Hematopoietic multipotent progenitor cell treated with erythropoietin and hydrocortisone succinate and interleukin-3 and kit ligand, for 17 days (in vitro differentiated cells): Measurements from ENCODE around the gene PCK1.

ENCODE experiments used
- DNase-seq: peaks from one replicate; pipeline ENCODE4 v3.0.0-alpha.2; 2015; ENCODE audit warnings: low spot score

The PCK1 gene

DNA sequence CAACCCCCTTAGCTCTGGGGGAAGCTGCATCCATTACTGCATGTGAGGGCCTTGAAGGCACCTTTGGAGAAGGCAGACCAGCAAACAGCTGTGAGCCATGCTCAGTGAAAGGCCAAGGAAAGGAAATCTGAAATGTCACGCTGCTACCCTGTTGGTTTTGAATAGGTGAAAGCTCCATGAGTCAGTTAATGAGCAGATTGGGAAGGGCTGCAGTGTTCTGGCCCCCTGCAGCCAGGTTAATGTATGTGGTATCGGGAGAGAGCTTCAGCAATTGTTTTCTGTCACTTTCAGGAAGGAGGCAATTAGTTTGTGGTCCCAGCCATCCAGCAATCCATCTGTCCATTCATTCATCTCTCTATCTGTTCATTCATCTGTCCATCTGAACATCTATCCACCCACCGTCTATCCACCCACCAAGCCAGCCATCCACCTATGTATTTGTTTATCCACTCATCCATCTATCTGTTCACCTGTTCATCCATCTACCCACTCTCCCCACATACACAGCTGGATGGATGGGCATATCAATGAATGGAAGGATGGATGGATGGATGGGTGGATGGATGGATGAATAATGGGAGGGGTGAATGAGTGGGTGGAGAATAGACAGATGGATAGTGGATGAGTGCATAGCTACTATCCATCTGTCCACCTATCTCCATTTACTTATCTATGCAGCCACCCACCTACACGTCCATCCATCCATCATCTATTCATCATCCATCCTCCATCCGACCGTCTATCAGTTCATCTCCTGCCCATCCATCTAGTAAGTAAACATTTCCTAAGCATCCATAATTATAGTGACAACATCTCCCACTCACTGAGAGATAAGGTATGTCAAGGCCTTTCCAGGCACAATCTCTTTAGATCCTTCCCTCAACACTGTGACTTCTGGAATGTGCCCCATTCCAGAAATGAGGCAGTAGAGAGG is 16.0 kb downstream of the PCK1 start:
- no peak for DNase-seq

DNA sequence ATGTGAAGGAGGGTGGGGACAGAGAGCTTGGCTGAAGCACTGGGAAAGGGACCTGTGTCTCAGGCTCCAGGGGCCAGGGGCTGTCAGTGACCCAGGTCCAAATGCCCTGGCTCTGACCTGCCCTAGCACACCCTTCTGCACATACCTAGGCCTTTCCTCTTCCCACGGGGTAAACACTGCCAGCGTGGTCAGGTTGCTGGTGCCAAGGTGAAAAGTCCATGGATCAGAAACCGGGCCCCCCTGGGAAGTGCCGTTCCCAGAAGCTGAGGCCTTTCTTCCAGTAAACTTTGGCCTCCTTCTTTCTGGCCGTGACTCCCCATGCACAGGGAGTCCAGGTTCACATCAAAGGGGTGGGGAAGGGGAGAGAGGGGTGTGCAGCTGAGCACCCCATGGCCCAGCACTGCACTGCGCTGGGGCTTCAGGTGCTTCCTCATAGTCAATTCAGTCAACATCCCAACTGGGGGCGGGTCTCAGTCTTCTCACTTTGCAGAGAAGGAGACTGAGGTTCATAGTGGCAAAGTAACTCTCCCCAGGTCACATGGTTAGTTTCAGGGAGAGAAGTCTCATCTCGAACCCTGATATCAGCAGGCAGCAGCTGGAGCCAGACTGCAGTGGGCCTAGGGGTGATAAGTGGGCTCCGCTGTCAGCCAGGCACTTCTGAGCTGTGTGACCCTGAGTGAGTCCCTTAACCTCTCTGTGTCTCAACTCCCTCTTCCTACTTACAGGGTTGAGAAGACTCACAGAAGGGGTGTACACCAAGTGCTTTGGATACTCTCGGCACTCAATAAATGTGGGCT is 17.0 kb downstream of the PCK1 start:
- DNase-seq: peak; percentile 54

DNA sequence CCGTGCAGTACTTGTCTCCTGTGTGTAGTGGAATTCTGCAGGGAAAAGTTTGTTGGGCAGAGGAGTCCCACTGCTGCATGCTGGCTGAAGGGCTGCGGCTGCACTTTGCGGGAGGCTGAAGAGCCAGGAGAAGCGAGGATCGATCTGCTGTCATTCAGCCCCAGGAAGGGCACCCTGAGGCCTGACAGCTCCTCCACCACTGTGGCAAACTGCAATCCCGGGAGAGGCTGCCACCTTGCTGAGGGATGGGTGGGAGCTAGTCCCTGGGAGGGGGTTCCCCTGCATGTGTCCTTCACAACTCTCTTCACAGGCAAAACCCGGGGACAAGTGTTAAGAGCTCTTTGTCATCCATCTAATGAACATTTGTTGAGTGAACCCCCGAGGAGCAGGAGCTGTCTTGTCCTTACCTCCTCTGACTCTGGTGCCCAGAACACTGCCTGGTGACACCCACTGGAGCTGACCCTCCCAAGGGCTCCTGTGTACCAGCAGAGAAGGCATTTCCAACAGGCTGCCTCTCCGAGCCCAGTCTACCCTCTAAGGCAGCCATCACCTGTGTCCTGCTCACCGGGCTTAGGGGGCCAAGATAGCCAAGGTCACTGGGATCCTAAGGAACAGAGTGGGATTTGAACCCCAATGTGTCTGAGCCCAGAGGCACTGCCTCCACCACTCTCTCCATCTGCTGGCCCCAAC is 17.7 kb downstream of the PCK1 start:
- no peak for DNase-seq

DNA sequence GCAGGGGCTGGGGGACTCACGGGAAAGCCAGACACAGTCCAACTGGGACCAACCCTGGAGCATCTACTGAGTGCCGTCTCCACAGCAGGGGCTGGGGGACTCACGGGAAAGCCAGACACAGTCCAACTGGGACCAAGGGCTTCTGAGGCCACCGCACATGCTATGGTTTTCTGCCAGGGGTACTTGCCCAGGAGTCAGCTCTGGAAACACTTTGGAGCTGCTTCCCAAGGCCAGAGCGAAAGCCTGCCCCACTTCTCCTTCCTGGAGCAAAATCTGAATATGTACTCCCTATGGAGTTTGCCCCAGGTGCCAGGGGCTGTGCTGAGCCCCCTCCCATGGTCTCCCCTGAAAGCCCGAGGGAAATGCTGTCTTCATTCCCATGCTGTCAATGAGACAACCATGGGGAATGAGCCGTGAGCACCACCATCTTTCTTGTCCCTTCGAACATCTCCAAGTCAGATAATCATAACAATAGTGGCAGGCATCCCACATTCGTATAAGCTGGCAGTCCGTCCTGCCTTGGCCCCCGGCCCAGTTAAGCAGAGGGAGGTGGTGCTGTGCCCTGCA is 18.5 kb downstream of the PCK1 start:
- no peak for DNase-seq

DNA sequence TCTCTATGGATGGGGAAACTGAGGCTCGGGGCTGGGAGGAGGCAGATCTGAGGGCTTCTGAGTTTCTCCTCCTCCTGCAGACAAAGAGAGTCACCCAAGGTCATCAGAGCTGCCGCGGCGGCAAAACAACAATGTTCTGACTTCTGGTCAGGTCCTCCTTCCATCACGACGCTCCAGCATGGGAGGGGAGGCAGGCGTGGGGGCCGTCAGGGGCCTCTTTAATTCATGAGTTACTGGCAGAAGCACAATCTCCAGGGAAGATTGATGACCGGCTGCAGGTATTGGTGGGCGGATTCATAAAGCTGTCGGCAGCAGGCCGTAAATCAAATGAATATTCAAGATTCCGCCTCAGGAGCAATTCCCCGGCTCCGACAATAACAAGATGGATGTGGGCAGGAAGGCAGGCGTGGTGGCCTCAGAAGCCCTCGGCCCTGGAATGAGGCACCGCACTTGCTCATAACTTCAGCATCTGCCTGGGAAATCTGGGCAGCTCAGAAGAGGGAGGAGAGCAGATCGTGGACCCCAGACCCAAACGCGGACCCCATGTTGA is 19.1 kb downstream of the PCK1 start:
- DNase-seq: no peak

DNA sequence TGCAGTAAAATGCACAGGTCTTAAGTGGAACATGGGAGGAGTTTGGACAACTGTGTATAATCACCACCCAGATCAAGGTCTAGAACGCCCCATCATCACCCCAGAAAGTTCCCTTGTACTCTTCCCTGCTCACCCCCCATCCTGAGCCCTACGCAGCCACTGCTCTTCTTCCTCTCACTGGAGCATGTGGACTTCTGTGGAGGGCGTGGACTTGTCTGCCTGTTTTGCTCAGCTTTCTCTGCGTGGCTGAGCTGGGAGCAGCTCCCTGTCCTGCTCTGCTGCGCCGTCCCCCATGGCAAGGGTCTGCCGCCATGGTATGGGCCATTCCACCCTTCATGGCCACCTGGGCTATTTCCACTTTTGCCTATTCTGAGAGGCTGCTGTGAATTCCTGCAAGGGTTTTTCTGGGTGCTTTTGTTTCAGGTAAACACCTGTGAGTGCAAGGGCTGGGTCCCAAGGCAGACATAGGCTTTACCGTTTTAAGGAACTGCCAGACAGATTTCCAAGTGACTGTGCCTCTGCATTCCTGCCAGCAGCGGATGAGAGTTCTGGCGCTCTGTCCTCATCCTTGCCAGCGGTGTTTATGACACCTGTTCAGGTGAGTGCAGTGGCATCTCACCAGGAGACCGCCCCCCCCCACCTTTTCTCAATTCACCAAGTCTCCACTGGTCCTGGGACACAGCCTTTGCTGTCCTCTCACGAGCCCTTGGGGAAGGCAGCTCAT is 19.7 kb downstream of the PCK1 start:
- no peak for DNase-seq

DNA sequence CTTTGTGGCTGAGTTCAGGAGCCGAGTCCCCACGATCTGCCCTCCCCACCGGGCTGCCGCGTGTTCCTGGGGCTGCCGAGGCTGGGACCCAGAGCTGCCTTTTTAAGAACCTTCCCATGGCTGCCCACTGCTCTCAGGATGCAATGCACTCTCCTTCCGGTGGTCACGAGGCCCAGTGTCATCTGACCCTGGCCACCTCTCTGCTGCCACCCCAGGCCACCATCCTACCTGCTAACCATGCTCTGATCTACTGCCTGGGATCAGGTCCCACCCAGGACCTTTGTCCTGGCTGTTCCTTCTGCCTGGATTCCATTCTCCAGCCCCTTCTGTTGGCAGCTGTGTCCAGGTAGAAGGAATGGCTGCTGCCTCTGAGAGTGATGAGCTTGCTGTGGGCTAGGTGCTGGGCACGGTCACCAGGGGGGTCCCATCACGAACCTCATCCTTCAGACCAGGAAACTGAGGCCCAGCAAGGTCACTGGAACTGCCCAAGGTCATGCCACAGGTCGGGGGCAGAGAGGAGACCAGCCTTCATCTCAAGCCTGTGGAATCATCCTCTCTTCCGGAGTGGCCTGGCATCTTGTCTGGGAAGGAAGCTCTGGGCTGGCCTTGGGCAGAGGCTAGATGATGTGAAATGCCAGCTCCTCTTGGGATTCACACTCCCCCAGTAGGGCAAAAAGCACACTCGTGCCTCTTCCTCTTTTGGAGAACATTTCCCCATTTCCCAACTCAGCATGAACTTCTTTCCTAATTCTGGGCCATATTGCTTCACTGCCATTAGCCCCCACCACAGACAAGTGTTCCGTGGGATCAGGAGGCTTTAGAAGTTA is 20.5 kb downstream of the PCK1 start:
- no peak for DNase-seq

DNA sequence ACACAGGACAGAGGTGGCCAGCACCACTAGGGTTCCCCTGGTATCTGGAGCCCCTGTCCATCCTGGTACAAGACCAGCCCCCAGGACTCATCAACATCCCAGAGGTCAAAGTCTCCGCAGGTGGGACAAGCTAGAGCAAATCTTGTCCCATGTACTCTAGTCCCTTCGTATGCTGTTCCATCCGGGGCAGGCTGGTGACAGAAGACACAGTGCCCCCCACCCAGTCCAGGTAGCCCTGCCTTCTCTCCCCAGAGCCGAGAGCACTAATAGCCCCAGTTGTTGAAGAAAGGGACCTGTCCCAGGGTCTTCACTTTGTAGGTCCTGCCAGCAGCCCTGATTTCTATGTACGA is 21.1 kb downstream of the PCK1 start:
- DNase-seq: no peak

DNA sequence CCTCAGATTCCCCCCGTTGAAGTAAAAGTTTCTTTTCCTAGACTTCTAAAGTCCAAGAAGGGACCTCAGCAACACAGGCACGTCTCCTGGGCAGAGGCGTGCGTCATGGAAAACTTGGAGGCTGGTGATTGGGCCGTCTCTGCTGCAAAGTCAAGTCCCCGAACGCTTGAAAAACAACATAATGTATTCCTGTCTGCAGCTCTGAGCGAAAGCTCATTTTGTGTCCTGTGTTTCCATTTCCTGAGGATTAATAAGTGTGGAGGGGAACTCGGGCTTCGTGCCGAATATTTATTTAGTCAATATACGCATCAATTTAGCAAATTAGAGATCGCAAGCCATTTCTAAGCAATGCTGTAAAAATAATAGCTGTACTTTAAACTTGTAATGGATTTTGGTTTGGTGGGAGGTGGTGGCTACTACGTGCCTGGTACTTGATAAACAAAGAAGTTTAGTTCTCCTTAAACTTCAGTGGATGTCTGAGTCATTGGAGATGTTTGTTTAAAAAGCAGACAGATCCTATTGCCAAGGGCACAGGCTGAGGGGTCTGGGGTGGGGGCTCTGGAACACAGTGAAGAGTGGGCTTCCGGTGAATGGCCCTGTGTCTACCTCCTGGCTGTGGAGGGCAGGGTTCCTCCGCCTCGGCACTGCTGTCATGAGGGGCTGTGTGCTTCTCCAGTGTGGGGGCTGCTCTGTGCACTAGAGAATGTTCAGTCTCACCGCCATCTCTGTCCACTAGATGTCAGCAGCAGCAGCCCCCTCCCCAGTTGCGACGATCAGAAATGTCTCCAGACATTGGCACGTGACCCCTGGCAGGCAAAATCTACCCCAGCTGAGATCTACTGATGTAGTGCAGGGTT is 21.8 kb downstream of the PCK1 start:
- no peak for DNase-seq

DNA sequence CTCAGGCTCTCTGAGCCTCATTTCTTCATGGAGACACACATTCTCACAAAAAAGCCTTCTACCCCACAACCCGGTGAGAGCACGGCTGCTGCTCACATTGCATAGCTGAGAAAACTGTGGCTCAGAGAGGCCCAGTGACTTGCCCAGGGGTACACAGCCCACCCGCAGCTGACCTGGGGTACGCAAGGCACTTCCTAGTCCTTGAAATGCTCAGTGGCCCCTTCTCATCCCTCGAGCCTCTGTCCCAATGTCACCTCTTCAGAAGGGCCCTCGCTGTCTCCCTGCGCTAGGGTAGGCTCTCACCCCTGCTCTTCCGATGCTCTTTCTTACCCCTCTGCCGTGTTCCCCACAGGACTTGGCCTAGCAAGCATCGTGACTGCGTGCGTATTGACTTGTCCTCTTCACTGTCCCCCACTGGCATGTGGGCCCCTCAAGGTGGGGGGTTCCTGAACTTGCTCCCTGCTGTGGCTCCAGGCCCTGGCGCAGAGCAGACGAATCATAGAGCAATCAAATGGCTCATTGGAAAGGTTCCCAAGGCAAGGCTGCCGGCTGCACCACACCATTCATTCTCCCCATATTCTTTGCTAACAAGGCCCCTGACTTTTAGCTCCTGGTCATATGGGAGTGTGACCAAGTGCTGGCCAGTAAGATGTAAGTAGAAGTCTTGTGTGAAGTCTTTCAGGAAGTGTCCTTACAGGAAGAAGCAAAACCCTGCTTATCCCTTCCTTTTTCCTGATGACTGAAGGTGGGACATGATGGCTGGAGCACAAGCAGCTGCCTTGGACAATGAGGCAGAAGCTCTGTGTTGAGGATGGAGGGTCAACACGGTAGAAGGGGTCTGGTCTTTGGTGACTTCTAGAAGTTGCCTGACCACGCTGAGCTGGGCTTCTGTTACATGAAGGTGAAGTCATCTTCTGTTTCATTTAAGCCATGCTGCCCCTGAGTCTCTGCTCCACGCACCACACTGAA is 22.7 kb downstream of the PCK1 start:
- DNase-seq: no peak

DNA sequence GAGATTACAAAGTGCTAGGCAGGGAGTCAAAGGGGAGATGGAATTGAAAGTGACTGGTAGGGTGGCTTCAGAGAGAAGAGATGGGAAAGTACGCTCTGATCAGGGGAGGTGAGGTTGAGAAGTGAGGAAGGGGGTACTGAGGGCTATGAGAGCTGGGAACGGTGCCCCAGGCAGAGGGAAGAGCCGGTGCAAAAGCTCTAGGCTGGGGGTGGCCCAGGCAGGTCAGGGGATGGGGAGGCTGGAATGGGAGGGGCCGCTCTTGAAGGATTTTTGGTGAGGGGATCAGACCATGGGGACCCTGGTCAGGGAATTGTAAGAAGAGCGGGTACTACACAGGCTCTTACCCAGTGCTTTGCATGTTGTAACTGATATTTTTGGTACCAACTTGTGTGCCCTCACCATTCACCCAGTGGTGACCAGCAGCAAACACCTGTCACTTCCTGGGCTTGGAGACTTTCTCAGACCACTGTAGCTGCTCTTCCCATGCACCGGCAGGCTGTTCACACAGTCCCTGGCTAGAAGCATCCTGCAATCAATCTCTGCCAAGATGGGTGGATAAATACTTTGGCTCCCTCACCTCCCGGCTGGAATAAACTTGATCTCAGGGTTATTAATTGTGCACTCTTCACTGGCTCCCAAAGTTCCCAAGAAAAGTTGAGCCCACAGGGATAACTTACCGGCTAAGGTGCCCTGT is 24.0 kb downstream of the PCK1 start:
- DNase-seq: no peak

DNA sequence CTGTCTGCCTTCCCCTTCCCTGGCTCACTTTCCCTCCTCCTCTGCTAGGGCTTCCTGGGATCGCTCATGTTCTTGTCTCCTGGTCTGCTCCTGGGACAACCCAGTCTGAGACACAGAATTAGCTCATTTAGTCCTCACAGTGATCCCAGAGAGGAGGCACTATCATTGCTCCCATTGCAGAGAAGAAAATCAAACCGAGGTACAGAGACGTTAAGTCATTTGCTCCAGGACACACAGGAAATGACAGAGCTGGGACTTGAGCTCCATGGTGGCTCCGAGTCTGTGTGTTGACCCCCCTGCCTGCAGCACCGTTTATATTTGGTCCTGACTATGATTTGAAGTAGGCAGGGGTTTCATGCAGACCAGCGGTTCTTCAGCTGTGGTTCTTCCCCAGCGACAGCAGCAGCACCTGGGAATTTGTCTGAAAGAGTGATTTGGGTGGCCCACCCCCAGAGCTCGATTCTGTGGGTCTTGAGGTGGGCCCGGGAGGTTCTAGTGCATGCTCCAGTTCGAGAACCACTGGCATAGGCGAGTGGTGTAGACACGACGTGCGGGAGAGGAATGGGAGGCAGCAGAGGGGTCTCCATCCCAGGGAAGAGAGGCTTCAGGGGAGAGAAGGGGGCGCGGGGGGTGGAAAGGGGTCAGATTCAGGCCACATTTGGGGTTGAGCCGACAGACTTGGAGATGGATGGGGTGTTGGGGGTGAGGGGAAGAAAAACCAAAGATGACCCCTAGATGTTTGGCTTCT is 24.7 kb downstream of the PCK1 start:
- DNase-seq: no peak

DNA sequence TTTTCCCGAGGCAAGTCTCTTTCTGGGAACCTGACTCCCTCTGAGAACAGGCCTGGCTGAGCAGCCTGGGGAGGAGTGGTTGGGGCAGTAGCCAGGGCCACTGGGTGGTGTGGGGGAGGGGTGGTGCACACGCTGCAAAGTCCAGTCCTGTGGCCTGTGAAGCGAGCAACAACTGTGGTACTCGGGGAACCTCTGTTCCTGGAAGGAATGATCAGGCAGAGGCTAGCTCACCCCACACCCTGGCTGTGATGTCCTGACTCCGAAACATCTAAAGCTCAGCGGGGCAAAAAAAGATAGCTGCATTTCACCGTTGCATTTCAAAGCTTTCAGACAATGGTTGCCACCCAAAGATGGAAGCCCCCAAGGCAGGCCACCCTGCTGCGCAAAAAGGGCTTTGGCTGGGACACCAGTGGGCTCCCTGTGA is 25.5 kb downstream of the PCK1 start:
- no peak for DNase-seq

DNA sequence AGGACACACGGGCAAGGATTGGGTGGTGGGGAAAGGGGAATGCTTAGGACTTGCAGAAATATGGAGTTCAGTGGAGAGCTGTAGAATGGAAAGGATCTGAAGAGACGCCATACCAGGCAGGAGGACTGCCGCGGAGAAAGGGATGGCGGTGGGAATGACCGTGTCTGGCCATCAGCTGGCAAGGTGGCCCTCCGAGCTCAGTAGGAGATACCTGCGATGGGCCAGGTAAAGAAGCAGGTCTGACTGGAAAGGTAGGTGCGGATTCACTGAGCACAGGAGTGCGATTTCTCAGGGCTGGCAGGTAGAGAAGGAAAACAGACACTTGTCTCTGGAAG is 26.0 kb downstream of the PCK1 start:
- no peak for DNase-seq

DNA sequence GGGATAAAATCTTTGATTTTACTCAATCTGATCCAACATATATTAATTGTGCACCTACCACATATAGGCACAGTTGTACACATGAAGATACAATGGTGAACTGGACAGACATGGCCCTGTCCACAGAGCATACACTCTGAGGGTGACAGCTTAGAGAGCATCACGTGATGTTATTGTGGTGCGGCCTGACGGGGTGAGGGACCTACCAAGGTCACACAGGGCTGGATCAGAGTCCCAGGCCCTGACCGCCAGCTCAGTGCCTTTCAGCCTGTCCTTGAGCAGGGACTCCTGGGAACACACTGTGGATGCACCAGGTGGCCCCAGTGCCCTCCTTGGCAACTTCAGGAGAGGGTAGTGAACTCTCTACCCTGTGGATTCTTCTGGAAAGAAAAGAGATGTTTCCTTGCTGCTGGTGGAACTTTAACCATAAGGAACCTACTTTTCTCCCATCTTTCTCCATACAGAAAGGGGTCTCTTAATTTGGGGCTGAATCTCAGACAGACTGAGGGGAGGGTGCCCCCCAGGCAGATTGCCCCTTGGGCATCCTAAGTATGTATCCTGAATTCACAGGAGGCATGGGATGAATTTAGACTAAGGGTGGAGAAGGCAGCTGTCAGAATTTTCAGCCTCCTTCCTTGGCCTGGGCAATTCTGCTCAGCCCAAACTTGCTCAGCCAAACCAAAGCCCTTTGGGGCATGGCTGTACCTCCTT is 26.5 kb downstream of the PCK1 start:
- no peak for DNase-seq

DNA sequence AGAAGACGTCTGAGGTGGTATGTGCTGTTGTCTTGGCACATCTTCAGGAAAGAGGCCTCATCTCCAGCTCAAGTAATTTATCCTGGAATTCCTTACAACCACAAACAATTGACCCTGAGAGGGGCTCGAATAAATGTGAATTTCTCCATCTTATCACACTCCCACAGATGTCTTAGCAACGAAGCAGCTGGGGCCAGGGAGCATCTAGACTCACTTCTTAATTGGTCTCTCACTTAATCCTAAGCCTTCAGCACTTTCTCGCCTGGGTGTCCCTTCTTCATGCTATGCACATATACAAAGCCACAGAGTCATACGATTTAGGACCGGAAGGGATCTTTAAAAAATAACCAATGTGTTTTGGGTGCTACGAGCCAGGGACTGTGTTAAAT is 27.1 kb downstream of the PCK1 start:
- no peak for DNase-seq
